ENCODE data around the gene THAP9.

The THAP9 gene

DNA sequence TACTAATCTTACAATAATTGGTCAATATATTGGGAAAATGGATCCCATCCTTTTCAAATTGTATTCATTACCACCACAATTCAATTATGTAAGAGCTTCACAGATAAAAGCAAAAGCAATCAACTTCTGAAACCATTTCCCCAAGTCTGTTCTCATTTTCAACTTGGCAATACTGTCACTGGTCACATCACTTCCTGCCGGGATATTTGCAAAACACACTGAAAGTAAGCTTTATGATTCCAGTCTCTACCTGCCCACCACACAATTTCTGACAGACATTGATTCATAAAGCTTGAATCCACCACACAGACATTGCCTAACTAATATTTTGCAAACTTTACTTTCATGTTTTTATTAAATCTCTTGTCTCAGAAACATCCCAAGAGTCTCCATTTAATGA is 56.5 kb downstream of the THAP9 start:
- DNase-seq (ENCODE audit: low spot score): no peak

DNA sequence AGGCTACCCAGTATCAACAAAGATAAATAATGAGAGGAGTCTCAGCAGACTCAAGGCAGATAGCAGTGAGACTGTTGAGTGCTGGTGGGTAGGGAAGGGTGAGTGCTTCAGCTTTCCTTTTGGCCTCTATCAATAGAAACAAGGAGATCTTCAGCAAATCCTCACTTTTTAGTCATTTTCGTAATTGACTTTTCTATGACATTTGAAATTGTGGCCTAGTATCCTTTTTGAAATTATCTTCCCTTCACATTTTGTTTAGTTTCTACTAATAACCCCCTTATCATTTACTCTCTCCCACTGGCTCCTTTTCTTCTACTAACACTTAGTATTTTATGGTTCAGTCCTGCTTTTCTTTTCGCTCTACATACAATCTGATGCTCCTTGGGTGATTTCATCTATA is 65.2 kb downstream of the THAP9 start:
- no peak for DNase-seq (ENCODE audit: low spot score)

DNA sequence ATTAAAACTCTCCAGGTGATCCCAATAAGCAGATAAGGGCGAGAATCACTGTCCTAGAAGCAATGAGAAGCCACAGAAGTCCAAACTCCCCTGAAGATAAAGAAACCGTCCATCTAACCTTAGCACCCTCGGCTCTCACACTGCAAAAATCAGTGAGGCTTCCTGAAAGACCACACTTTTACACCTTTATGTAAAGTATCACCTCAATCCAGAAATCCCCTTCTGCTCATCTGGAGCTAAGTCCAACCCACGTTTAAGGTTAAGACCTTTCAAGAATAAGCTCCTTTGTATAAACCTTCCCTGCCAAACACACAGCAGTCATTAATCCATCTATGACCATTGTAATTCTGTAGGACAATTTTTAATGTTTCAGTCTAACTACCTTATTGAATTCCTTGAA is 68.4 kb downstream of the THAP9 start:
- no peak for DNase-seq (ENCODE audit: low spot score)

- no peak for DNase-seq (ENCODE audit: low spot score)
Observed at GRCh38 chr4:82969414-82969813, 68.9 kb downstream of the THAP9 start.
